GM23338 (cell line): ENCODE measurements around the gene CENPA. TPM values are rescaled to one million over a fixed set of nuclear protein-coding genes. Genes with fewer than 3 reads are reported as not detected.
A peak's percentile ranks its signal among the peaks of the same experiment; 100 is the strongest.

Experiments
- ATAC-seq: fragments of 200-7000 bp; cut with Tn5 transposase; 3 replicates; pipeline ENCODE4 v1.9.1; 2020
- DNase-seq: peaks from one replicate; pipeline ENCODE4 v3.0.0-alpha.2; 2015; ENCODE audit warnings: low spot score
- H2AFZ ChIP-seq: fragments of 200-600 bp; sonication (generic); 2 replicates; pipeline ENCODE4 v1.8.0; 2016; ENCODE audit warnings: antibody characterized with exemption, mild to moderate bottlenecking, moderate library complexity
- H3F3A ChIP-seq: fragments of 200-600 bp; sonication (generic); replicated peaks from 2 replicates; pipeline ENCODE4 v1.8.0; 2017; ENCODE audit warnings: antibody characterized with exemption, mixed run types, low read depth
- H3K27ac ChIP-seq: fragments of 200-600 bp; sonication (generic); 2 replicates; pipeline ENCODE4 v1.6.1; 2016; ENCODE audit warnings: low read depth
- H3K27me3 ChIP-seq: fragments of 200-600 bp; sonication (generic); 2 replicates; pipeline ENCODE4 v1.8.0; 2016; ENCODE audit warnings: mild to moderate bottlenecking, mixed run types, moderate library complexity; ENCODE audit not compliant: insufficient read depth
- H3K36me3 ChIP-seq: fragments of 200-600 bp; sonication (generic); 2 replicates; pipeline ENCODE4 v1.8.0; 2016; ENCODE audit warnings: mild to moderate bottlenecking; ENCODE audit not compliant: insufficient read depth
- H3K4me1 ChIP-seq: fragments of 200-600 bp; sonication (generic); 2 replicates; pipeline ENCODE4 v1.8.0; 2016; ENCODE audit warnings: mild to moderate bottlenecking, moderate library complexity; ENCODE audit not compliant: insufficient read depth
- H3K4me2 ChIP-seq: fragments of 200-600 bp; sonication (generic); 2 replicates; pipeline ENCODE4 v1.7.1; 2017; ENCODE audit warnings: mixed run types
- H3K4me3 ChIP-seq: fragments of 200-600 bp; sonication (generic); 2 replicates; pipeline ENCODE4 v1.6.1; 2016; ENCODE audit warnings: mixed run types
- H3K79me2 ChIP-seq: fragments of 200-600 bp; sonication (generic); replicated peaks from 2 replicates; pipeline ENCODE4 v1.8.0; 2017; ENCODE audit warnings: mild to moderate bottlenecking; ENCODE audit not compliant: insufficient read depth
- H3K9me2 ChIP-seq: fragments of 200-600 bp; sonication (generic); 2 replicates; pipeline ENCODE4 v1.8.0; 2017; ENCODE audit not compliant: insufficient read depth
- H4K20me1 ChIP-seq: fragments of 200-600 bp; sonication (generic); replicated peaks from 2 replicates; pipeline ENCODE4 v1.8.0; 2017; ENCODE audit warnings: mild to moderate bottlenecking; ENCODE audit not compliant: insufficient read depth
- H3K27ac Mint-ChIP-seq: 2 replicates; pipeline ENCODE4 v1.8.0; 2020; ENCODE audit warnings: inconsistent platforms, mild to moderate bottlenecking, moderate library complexity, mixed read lengths
- H3K27me3 Mint-ChIP-seq: 3 replicates; pipeline ENCODE4 v1.8.0; 2022; ENCODE audit warnings: low read depth, mild to moderate bottlenecking, moderate library complexity, mixed read lengths, inconsistent platforms; ENCODE audit not compliant: insufficient read depth, poor library complexity
- H3K36me3 Mint-ChIP-seq: 3 replicates; pipeline ENCODE4 v1.8.0; 2021; ENCODE audit warnings: low read depth, mild to moderate bottlenecking, inconsistent platforms, moderate library complexity, mixed read lengths
- H3K4me1 Mint-ChIP-seq: 3 replicates; pipeline ENCODE4 v1.8.0; 2020; ENCODE audit warnings: mild to moderate bottlenecking, inconsistent platforms, mixed read lengths
- H3K4me3 Mint-ChIP-seq: 3 replicates; pipeline ENCODE4 v1.8.0; 2021; ENCODE audit warnings: moderate library complexity, mild to moderate bottlenecking, inconsistent platforms, mixed read lengths
- H3K9me3 Mint-ChIP-seq: 3 replicates; pipeline ENCODE4 v1.8.0; 2020; ENCODE audit warnings: moderate library complexity, mild to moderate bottlenecking, inconsistent platforms, mixed read lengths
- CREB1 ChIP-seq: fragments of 250-450 bp; sonication (Bioruptor Pico); IDR thresholded peaks from 2 replicates; pipeline ENCODE4 v1.5.0; 2020; ENCODE audit warnings: low read depth, mild to moderate bottlenecking, moderate library complexity
- EZH2 ChIP-seq: fragments of 200-600 bp; sonication (generic); IDR thresholded peaks from one replicate; pipeline ENCODE4 v1.8.0; 2017; ENCODE audit warnings: antibody characterized with exemption, mild to moderate bottlenecking, low read depth; ENCODE audit not compliant: unreplicated experiment
- JUNB ChIP-seq: IDR thresholded peaks from one replicate; pipeline ENCODE4 v1.6.1; 2016; ENCODE audit warnings: antibody characterized with exemption; ENCODE audit not compliant: unreplicated experiment
- NANOG ChIP-seq: IDR thresholded peaks from 2 replicates; pipeline ENCODE4 v1.6.1; 2016; ENCODE audit warnings: antibody characterized with exemption, borderline replicate concordance
- POLR2AphosphoS5 ChIP-seq: IDR thresholded peaks from 2 replicates; pipeline ENCODE4 v1.6.1; 2016; ENCODE audit warnings: antibody characterized with exemption, low read depth
- polyA plus RNA-seq: library from polyadenylated mRNA; unstranded; fragments of >200 nt; fragmentation: Nextera tagmentation; extraction: Ambion mirVana; gene quantifications from 2 replicates; pipeline ENCODE4 v1.2.1, GENCODE V29; 2016
- total RNA-seq: library from RNA; depleted of rRNA; stranded (reverse); fragments of >200 nt; shearing (Covaris generic); gene quantifications from 2 replicates; pipeline ENCODE4 v1.2.3, GENCODE V29; 2014
- TF ChIP-seq, protein P1 (sequence below): fragments of 250-450 bp; sonication (Bioruptor Pico); IDR thresholded peaks from 2 replicates; pipeline ENCODE4 v1.5.0; 2020; ENCODE audit warnings: mild to moderate bottlenecking, moderate library complexity

Gene CENPA
- total and polyA plus RNA-seq, 2 experiments from 2014 or later, result 16.8 to 24.2 TPM

DNA sequence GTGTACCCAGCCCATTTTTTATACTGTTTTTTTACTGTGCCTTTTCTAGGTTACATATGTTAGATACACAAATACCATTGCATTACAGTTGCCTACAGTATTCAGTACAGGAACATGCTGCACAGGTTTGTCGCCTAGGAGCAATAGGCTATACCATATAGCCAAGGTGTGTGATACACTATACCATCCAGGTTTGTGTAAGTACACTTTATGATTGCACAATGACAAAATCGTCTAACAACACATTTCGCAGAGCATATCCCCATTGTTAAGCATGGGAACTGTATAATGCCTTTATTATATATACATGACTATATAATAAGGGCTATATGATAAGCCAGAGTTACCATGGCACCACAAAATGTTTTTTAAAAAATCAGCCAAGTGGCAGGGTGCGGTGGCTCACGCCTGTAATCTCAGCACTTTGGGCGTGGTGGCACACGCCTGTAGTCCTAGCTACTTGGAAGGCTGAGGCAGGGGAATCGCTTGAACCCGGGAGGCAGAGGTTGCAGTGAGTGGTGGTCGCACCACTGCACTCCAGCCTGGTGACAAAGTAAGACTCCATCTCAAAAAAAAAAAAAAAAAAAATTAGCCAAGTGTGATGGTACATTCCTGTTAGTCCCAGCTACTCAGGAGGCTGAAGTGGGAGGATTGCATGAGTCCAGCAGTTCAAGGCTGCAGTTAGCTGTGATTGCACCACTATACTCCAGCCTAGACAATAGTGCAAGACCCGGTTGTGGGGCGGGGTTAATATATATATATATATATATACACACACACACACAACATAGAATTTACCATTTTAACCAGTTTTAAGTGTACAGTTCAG lies 2.8 kb upstream of the CENPA start (continued):
- TF ChIP-seq, protein P1, sequence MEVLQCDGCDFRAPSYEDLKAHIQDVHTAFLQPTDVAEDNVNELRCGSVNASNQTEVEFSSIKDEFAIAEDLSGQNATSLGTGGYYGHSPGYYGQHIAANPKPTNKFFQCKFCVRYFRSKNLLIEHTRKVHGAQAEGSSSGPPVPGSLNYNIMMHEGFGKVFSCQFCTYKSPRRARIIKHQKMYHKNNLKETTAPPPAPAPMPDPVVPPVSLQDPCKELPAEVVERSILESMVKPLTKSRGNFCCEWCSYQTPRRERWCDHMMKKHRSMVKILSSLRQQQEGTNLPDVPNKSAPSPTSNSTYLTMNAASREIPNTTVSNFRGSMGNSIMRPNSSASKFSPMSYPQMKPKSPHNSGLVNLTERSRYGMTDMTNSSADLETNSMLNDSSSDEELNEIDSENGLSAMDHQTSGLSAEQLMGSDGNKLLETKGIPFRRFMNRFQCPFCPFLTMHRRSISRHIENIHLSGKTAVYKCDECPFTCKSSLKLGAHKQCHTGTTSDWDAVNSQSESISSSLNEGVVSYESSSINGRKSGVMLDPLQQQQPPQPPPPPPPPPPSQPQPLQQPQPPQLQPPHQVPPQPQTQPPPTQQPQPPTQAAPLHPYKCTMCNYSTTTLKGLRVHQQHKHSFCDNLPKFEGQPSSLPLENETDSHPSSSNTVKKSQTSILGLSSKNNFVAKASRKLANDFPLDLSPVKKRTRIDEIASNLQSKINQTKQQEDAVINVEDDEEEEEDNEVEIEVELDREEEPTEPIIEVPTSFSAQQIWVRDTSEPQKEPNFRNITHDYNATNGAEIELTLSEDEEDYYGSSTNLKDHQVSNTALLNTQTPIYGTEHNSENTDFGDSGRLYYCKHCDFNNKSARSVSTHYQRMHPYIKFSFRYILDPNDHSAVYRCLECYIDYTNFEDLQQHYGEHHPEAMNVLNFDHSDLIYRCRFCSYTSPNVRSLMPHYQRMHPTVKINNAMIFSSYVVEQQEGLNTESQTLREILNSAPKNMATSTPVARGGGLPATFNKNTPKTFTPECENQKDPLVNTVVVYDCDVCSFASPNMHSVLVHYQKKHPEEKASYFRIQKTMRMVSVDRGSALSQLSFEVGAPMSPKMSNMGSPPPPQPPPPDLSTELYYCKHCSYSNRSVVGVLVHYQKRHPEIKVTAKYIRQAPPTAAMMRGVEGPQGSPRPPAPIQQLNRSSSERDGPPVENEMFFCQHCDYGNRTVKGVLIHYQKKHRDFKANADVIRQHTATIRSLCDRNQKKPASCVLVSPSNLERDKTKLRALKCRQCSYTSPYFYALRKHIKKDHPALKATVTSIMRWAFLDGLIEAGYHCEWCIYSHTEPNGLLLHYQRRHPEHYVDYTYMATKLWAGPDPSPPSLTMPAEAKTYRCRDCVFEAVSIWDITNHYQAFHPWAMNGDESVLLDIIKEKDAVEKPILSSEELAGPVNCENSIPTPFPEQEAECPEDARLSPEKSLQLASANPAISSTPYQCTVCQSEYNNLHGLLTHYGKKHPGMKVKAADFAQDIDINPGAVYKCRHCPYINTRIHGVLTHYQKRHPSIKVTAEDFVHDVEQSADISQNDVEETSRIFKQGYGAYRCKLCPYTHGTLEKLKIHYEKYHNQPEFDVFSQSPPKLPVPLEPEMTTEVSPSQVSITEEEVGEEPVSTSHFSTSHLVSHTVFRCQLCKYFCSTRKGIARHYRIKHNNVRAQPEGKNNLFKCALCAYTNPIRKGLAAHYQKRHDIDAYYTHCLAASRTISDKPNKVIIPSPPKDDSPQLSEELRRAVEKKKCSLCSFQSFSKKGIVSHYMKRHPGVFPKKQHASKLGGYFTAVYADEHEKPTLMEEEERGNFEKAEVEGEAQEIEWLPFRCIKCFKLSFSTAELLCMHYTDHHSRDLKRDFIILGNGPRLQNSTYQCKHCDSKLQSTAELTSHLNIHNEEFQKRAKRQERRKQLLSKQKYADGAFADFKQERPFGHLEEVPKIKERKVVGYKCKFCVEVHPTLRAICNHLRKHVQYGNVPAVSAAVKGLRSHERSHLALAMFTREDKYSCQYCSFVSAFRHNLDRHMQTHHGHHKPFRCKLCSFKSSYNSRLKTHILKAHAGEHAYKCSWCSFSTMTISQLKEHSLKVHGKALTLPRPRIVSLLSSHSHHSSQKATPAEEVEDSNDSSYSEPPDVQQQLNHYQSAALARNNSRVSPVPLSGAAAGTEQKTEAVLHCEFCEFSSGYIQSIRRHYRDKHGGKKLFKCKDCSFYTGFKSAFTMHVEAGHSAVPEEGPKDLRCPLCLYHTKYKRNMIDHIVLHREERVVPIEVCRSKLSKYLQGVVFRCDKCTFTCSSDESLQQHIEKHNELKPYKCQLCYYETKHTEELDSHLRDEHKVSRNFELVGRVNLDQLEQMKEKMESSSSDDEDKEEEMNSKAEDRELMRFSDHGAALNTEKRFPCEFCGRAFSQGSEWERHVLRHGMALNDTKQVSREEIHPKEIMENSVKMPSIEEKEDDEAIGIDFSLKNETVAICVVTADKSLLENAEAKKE (CRISPR knock-in tag), result no peak
- TF ChIP-seq NANOG, result no peak
- TF ChIP-seq JUNB, result no peak
- TF ChIP-seq EZH2, result no peak
- TF ChIP-seq CREB1 (CRISPR knock-in tag), result no peak

DNA sequence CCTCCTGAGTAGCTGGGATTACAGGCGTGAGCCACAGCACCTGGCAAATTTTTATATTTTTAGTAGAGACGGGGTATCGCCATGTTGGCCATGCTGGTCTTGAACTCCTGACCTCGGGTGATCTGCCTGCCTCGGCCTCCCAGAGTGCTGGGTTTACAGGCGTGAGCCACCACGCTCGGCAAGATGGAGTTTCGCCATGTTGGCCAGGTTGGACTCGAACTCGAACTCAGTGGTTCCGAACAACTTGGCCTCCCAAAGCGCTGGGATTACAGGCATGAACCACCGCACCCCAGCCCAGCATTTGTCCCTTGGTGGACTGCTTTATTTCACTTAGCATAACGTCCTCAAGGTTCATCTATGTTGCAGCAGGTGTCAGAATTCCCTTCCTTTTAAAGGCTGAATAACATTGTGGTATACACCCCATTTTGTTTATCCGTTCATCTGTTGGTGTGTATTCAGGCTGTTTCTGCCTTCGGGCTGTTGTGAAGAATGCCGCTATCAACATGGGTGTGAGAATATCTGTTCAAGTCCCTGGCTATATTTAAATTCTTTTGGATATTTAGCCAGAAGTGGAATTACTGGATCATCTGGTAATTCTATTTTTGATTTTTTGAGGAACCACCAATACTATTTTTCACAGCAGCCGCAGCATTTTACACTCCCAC lies 1.2 kb upstream of the CENPA start:
- ATAC-seq, result no peak
- Histone ChIP-seq H3K27ac (no peak overlapping the region), H3F3A (no peaks in the 10 kb centered on the region; the same call in 1 of the 2 replicates), H3K4me1 (no peaks in the 10 kb centered on the region), H2AFZ (peak overlapping the region; percentile 47; the same call in 1 of the 2 replicates), H4K20me1 (peaks cover 12% of the 10 kb centered on the region; the same call in 1 of the 2 replicates), H3K27me3 (0 out of 2 replicates have a peak, but pooled peaks cover 4% of the 10 kb centered on the region), H3K4me2 (peak overlapping the region; percentile 68), H3K79me2 (peaks cover 24% of the 10 kb centered on the region), H3K36me3 (no peaks in the 10 kb centered on the region), H3K9me2 (no peaks in the 10 kb centered on the region), H3K4me3 (peak overlapping the region; percentile 48; the same call in 1 of the 2 replicates)
- H3K27ac Mint-ChIP-seq, result no peak overlapping the region
- no peak for DNase-seq
- H3K27me3 Mint-ChIP-seq, result peaks cover 9% of the 10 kb centered on the region
- H3K36me3 Mint-ChIP-seq, result peaks cover 13% of the 10 kb centered on the region
- H3K4me1 Mint-ChIP-seq, result peaks cover 13% of the 10 kb centered on the region
- no peaks in the 10 kb centered on the region; the same call in 2 of the 3 replicates for H3K9me3 Mint-ChIP-seq
- H3K4me3 Mint-ChIP-seq, result peak overlapping the region; percentile 73
- TF ChIP-seq POLR2AphosphoS5, result no peak
- TF ChIP-seq, protein P1 (CRISPR knock-in tag), result no peak
